Stimulated activated CD4-positive, alpha-beta T cell treated with anti-CD3 and anti-CD28 coated beads, Interleukin-2, amount 100 ng/mL, for 4 hours (primary cell): Measurements from ENCODE around the gene VWA8.
"Not testable (repeated sequence)": the region's sequence is repeated elsewhere in the genome, so short reads cannot be mapped to it uniquely, and the experiment has no call there.

Experiments
- DNase-seq: peaks from one replicate; pipeline ENCODE4 v3.0.0-alpha.2; 2020; ENCODE audit warnings: low read depth

VWA8 gene

GRCh38 chr13:41966671-41967070, 5.8 kb upstream of the VWA8 start:
- DNase-seq, result no peak

GRCh38 chr13:41962994-41963393, 2.1 kb upstream of the VWA8 start:
- no peak for DNase-seq

GRCh38 chr13:41961466-41961760, 504 bp upstream of the VWA8 start:
- DNase-seq, result no peak

- no peak for DNase-seq
Observed at GRCh38 chr13:41960211-41960636, 685 bp downstream of the VWA8 start.

- DNase-seq, result no peak
Observed at GRCh38 chr13:41956272-41956671, 4.6 kb downstream of the VWA8 start.

GRCh38 chr13:41955605-41956004, 5.3 kb downstream of the VWA8 start:
- DNase-seq, result no peak

GRCh38 chr13:41954226-41954625, 6.7 kb downstream of the VWA8 start:
- DNase-seq, result no peak

GRCh38 chr13:41952749-41953148, 8.2 kb downstream of the VWA8 start:
- DNase-seq, result no peak

DNA sequence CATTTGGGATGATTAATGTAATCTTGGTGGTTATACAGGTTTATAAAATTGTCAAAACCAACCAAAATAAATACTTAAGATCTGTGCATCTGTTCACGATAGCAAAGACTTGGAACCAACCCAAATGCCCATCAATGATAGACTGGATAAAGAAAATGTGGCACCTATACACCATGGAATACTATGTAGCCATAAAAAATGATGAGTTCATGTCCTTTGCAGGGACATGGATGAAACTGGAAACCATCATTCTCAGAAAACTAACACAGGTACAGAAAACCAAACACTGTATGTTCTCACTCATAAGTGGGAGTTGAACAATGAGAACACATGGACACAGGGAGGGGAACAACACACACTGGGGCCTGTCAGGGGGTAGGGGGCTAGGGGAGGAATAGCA, 11.8 kb downstream of the VWA8 start:
- not testable (repeated sequence) for DNase-seq

GRCh38 chr13:41945926-41946325, 15.0 kb downstream of the VWA8 start:
- no peak for DNase-seq

DNA sequence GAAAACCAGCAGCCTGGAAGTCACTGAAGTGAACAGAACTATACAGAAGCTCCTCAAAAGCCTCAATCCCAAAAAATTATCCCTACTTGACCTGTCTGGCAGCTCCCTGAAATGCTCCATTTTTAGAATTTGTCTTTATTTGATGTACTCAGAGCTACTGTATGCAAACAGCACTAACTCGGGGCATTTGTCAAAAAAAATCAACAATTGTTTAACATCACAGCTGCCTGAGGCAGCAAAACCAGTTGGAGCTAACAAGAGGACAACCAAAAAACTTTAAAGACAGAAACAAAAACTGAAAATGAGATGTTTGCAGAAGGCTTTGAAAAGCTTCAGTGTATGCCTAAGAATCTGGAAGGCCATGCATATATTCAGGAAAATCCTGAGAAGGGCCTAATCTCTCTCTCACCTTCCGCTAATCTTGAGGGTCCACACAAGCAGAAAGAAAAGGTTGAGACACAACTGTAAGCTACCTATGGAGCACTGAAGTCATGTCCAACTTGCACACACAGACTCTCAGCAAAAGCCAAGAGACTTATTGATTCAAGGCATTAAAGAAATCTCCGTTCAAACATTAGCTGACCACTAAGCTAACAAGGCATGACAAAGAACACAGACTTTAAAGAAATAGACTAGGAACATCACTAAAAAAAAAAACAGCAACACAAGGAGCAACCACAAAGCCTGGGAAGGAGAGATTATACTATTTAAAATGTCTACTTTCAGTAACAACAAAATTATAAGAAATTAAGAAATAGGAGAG, 16.1 kb downstream of the VWA8 start:
- DNase-seq, result no peak

GRCh38 chr13:41944229-41944628, 16.7 kb downstream of the VWA8 start:
- DNase-seq, result no peak

GRCh38 chr13:41942462-41943094, 18.3 kb downstream of the VWA8 start:
- DNase-seq, result no peak

DNA sequence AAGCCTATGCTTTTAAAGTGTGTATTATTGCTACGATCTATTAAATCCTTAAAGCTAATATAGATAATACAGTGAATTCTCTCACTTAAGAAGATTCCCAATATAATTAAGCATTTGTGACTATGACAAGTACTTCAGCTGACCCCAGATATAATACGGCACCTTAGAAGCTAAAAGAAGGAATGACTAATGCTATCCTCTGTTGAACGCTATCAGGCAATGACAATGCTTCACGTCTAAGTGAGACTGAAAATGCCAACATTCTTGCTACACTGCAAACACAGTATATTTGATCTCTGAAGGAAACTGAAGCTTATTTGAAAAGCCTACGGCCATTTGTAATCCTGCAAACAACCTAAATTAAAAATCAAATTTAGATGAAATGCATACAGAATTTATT, 19.7 kb downstream of the VWA8 start:
- no peak for DNase-seq

DNA sequence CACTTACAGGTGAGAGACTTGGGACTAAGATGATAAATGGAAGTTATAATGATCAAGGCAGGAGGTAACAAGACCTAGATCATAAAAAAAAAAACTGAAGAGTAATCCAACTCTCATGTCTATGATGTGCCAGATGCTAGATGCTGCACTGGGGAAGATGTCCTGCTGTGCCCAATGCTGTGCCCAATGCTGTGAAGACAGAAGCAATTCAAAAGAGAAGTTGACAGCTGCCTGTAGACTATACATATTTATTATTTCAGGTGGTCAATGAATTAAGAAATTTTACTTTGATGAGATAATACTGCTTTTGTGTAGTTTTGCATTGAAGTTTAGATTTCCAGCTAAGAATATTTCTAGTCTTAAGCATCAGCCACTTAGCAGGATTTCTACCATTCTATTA, 21.5 kb downstream of the VWA8 start:
- DNase-seq, result no peak

DNA sequence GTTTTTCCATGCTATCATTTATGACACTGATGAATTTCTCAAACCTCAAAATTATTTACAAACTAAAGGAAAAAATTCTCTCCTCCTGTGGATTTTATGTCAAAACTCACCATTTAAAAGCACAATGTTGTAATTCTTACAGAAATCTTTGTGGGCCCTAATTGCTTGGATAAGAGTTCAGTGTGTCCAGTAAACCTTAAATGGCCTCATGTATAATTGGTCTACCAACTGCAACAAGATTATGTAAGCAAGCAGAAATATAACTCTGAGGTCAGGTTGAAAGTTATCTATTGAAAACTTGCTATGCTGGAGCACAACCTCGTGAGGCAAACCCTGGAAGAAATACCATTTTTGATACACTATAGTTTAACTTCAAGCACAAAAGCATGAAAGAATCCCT, 22.0 kb downstream of the VWA8 start:
- DNase-seq, result no peak

- no peak for DNase-seq
Observed at GRCh38 chr13:41937388-41937787, 23.5 kb downstream of the VWA8 start.

DNA sequence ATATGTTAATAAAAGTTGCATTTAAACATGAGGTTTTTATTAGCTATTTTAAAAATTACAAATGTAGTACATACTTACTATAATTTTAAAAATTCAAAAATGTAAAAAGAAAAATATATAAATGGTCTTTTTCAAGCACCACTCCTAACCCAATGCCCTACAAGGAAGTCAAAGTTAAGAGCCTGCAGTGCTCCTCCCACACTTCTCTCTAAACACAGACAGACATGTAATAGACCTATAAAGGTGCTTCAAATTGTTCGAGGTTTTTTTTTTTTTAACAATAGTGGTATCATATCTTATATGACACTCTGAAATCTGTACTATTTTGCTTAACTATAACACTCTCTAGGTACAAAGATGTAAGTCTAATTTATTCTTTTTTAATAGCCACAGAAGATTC, 25.4 kb downstream of the VWA8 start:
- no peak for DNase-seq

DNA sequence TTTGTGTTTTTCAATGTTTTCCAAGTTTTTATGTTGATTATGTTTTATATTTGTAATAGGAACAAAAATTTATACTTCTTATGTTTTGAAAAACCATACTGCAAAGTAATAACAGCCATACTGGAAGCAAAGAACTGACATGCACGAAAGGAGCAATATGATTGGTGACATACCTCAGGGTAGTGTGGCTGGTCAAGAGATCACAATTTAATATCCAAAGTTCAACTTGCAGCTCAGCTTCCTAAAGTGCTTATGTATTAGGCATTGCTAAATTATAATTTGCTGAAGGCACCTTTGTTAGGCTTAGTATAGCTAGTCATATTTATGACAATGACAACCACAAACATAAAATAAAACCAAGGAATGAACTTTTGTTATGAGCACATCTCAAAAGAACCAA, 25.9 kb downstream of the VWA8 start:
- no peak for DNase-seq

DNA sequence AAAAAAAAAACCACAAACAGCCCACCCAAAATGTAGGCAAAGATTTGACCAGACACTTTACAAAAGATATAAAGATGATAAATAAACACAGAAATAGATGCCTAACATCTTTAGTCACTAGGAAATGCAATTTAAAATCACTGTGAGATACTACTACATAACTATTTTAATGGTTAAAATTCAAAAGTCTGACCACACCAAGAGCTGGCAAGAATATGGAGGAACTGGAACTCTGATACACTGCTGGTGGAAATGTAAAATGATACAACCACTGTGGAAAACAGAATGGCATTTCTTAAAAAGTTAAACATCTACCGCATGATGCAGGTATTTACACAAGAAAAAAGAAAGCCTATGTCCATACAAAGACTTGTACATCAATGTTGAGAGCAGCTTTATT, 26.8 kb downstream of the VWA8 start:
- DNase-seq, result no peak

DNA sequence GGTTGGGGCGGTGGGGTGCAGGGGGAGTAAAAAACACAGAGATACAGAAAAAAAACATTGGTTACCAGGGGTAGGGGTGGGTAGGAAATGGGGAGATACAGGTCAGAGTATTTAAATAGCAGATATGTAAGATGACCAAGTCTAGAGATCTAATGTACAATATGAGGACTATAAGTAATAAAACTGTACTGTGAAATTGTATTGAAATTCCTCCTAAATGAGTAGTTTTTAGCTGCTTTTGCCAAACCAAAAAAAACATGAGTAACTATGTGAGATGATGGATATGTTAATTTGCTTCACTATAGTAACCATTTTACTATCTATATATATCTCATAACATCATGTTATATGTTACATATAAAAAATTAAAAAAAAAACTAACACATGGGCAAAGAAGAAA, 29.6 kb downstream of the VWA8 start:
- DNase-seq, result no peak

DNA sequence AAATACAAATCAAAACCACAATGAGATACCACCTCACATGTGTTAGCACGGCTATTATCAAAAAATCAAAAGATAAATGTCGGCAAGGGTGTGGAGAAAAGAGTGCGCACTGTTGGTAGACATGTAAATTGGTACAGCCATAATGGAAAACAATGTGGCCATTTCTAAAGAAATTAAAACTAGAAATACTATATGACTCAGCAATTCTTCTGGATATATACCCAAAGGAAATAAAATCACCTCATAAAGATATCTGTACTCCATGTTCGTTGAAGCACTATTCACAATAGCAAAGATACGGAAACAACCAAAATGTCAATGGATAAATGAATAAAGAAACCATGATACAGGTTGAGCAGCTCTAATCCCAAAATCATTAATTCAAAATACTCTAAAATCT, 30.8 kb downstream of the VWA8 start:
- DNase-seq, result no peak

DNA sequence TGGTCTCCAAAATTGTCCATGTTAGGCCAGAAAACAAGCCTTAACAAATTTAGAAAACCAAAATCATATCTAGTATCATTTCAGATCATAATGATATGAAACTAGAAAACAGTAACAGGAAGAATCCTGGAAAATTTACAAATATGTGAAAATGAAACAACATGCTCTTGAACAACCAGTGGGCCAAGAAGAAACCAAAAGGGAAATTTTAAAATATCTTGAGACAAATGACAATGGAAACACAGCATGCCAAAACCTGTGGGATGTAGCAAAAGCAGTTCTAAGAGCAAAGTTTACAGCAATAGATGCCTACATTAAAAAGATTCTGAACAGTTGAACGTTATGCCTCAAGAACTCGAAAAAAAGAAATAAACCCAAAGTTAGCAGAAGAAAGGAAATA, 32.6 kb downstream of the VWA8 start:
- DNase-seq, result no peak

DNA sequence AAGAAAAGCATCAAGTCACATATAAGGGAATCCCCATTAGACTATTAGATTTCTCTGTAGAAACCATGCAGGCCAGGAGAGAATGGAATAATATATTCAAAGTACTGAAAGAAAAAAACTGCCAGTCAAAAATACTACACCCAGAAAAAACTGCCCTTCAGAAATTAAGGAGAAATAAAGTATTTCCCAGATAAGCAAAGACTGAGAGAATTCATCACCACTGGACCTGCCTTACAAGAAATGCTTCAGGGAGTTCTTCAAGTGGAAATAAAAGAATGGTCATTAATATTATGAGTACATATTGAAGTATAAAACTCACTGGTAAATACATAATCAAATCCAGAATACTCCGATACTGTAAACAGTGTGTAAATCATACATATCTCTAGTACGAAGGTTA, 35.9 kb downstream of the VWA8 start:
- DNase-seq, result no peak
